ENCODE data around the gene TEAD1. TPM values are rescaled to one million over a fixed set of nuclear protein-coding genes. Genes with fewer than 3 reads are reported as not detected.

Gene TEAD1
- total RNA-seq, 1 experiment from 2014 or later, result 102 TPM

- no peaks in the 10 kb centered on the region for H3K9me3 ChIP-seq (ENCODE audit: control insufficient read depth, insufficient read depth, low read depth, low read length)
- CTCF ChIA-PET, result no interaction called here
- no peak overlapping the region for H3K27ac ChIP-seq (ENCODE audit: low read length)
- BruUV-seq (replicated peaks), result no TSS peak
- in situ Hi-C loops (cut with HindIII; ENCODE audit: low pct_unique_long_range_greater_than_20kb, low sequenced_read_pairs) (no loop called here), intact Hi-C loops (cut with micrococcal nuclease; ENCODE audit: unreplicated experiment) (no loop called here)
- no peaks in the 10 kb centered on the region for H3K27me3 ChIP-seq (ENCODE audit: control insufficient read depth, insufficient read depth, low read length)
- no peak for TF ChIP-seq SIN3A (IDR thresholded peaks at IDR 0.05; ENCODE audit: borderline replicate concordance, insufficient read depth, low read depth, low read length)
- no peak for TF ChIP-seq TCF7L2 (IDR thresholded peaks at IDR 0.05; ENCODE audit: low read depth, low read length)
- TF ChIP-seq POLR2AphosphoS5 (IDR thresholded peaks at IDR 0.05; ENCODE audit: low read depth, low read length), result no peak
- TF ChIP-seq CTCF (IDR thresholded peaks at IDR 0.05), result no peak
- TF ChIP-seq REST (IDR thresholded peaks at IDR 0.05; ENCODE audit: insufficient read depth in 1 of 2, low read depth in 2 of 2, low read length in 1 of 2), result no peak
- ATAC-seq (no peak), DNase-seq (ENCODE audit: low read depth, low spot score) (no peak)
- POLR2A ChIA-PET, result no interaction called here
- H3K4me3 ChIP-seq (ENCODE audit: low read depth in 2 of 2, low read length in 2 of 2), result no peak overlapping the region
- no peaks in the 10 kb centered on the region for H3K4me1 ChIP-seq (ENCODE audit: control insufficient read depth, insufficient read depth, low read length)
- H3K36me3 ChIP-seq (ENCODE audit: control insufficient read depth, insufficient read depth, low read length), result peaks cover 7% of the 10 kb centered on the region
Measured at GRCh38 chr11:12936200-12936599, 262.0 kb downstream of the TEAD1 start.

- POLR2A ChIA-PET, result no interaction called here
- TF ChIP-seq REST (IDR thresholded peaks at IDR 0.05; ENCODE audit: insufficient read depth in 1 of 2, low read depth in 2 of 2, low read length in 1 of 2), result no peak
- TF ChIP-seq SIN3A (IDR thresholded peaks at IDR 0.05; ENCODE audit: borderline replicate concordance, insufficient read depth, low read depth, low read length), result no peak
- TF ChIP-seq TCF7L2 (IDR thresholded peaks at IDR 0.05; ENCODE audit: low read depth, low read length), result no peak
- TF ChIP-seq CTCF (IDR thresholded peaks at IDR 0.05), result no peak
- no peak for TF ChIP-seq POLR2AphosphoS5 (IDR thresholded peaks at IDR 0.05; ENCODE audit: low read depth, low read length)
- Histone ChIP-seq H3K4me3 (ENCODE audit: low read depth in 2 of 2, low read length in 2 of 2) (no peak overlapping the region), H3K36me3 (ENCODE audit: control insufficient read depth, insufficient read depth, low read length) (no peaks in the 10 kb centered on the region; the same call in 1 of the 2 replicates), H3K27me3 (ENCODE audit: control insufficient read depth, insufficient read depth, low read length) (no peaks in the 10 kb centered on the region), H3K4me1 (ENCODE audit: control insufficient read depth, insufficient read depth, low read length) (no peaks in the 10 kb centered on the region), H3K27ac (ENCODE audit: low read length) (no peak overlapping the region), H3K9me3 (ENCODE audit: control insufficient read depth, insufficient read depth, low read depth, low read length) (no peaks in the 10 kb centered on the region)
- CTCF ChIA-PET, result no interaction called here
- intact Hi-C loops (cut with micrococcal nuclease; ENCODE audit: unreplicated experiment), result no loop called here
- no TSS peak for BruUV-seq (replicated peaks)
- ATAC-seq, result no peak
- DNase-seq (ENCODE audit: low read depth, low spot score), result no peak
- in situ Hi-C loops (cut with HindIII; ENCODE audit: low pct_unique_long_range_greater_than_20kb, low sequenced_read_pairs), result no loop called here
Measured at GRCh38 chr11:12938590-12939247, 264.5 kb downstream of the TEAD1 start.
